Endothelial cell (in vitro differentiated cells): ENCODE data around the gene PRR29. TPM values are rescaled to one million over a fixed set of nuclear protein-coding genes. Genes with fewer than 3 reads are reported as not detected.
"Not testable (repeated sequence)": the region's sequence is repeated elsewhere in the genome, so short reads cannot be mapped to it uniquely, and the experiment has no call there.

Experiments
- DNase-seq: peaks from one replicate; pipeline ENCODE4 v3.0.0; 2021; ENCODE audit warnings: low spot score
- H3K27ac Mint-ChIP-seq: one replicate; pipeline ENCODE4 v1.8.0; 2021; ENCODE audit warnings: mixed read lengths, inconsistent platforms; ENCODE audit not compliant: unreplicated experiment
- H3K27me3 Mint-ChIP-seq: one replicate; pipeline ENCODE4 v1.8.0; 2021; ENCODE audit warnings: mild to moderate bottlenecking, moderate library complexity, mixed read lengths, inconsistent platforms; ENCODE audit not compliant: unreplicated experiment
- H3K36me3 Mint-ChIP-seq: one replicate; pipeline ENCODE4 v1.8.0; 2021; ENCODE audit warnings: mild to moderate bottlenecking, low read depth, mixed read lengths, inconsistent platforms; ENCODE audit not compliant: unreplicated experiment
- H3K4me1 Mint-ChIP-seq: one replicate; pipeline ENCODE4 v1.8.0; 2021; ENCODE audit warnings: mild to moderate bottlenecking, mixed read lengths, inconsistent platforms; ENCODE audit not compliant: unreplicated experiment
- H3K4me3 Mint-ChIP-seq: one replicate; pipeline ENCODE4 v1.8.0; 2021; ENCODE audit warnings: mild to moderate bottlenecking, mixed read lengths, inconsistent platforms; ENCODE audit not compliant: unreplicated experiment
- H3K9me3 Mint-ChIP-seq: one replicate; pipeline ENCODE4 v1.8.0; 2021; ENCODE audit warnings: mixed read lengths, inconsistent platforms; ENCODE audit not compliant: unreplicated experiment
- total RNA-seq: library from RNA; stranded (reverse); fragmentation: NEBNext Ultra II Directional; extraction: Animal tissue kit (Norgen Biotek cat#: 25700); gene quantifications from one replicate; pipeline ENCODE4 v1.2.1, GENCODE V29; 2021; ENCODE audit not compliant: unreplicated experiment
- TF ChIP-seq, protein P1 (sequence below): fragments of 200-600 bp; sonication (generic); IDR thresholded peaks from one replicate; pipeline ENCODE4 v1.5.0; 2021; ENCODE audit warnings: antibody characterized with exemption; ENCODE audit not compliant: unreplicated experiment

Gene PRR29
- total RNA-seq, 1 donor from 2014 or later, result 25.3 TPM

- Mint-ChIP-seq H3K9me3 (no peaks in the 10 kb centered on the region), H3K4me3 (no peak overlapping the region), H3K27me3 (no peaks in the 10 kb centered on the region), H3K36me3 (no peaks in the 10 kb centered on the region), H3K27ac (peak overlapping the region; percentile 96), H3K4me1 (peaks cover 38% of the 10 kb centered on the region)
- TF ChIP-seq, protein P1, sequence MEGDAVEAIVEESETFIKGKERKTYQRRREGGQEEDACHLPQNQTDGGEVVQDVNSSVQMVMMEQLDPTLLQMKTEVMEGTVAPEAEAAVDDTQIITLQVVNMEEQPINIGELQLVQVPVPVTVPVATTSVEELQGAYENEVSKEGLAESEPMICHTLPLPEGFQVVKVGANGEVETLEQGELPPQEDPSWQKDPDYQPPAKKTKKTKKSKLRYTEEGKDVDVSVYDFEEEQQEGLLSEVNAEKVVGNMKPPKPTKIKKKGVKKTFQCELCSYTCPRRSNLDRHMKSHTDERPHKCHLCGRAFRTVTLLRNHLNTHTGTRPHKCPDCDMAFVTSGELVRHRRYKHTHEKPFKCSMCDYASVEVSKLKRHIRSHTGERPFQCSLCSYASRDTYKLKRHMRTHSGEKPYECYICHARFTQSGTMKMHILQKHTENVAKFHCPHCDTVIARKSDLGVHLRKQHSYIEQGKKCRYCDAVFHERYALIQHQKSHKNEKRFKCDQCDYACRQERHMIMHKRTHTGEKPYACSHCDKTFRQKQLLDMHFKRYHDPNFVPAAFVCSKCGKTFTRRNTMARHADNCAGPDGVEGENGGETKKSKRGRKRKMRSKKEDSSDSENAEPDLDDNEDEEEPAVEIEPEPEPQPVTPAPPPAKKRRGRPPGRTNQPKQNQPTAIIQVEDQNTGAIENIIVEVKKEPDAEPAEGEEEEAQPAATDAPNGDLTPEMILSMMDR, result no peak
- DNase-seq, result no peak
These were observed 18.8 kb downstream of the PRR29 start for GRCh38 chr17:64016974-64017373.

- Mint-ChIP-seq H3K36me3 (no peaks in the 10 kb centered on the region), H3K4me3 (no peak overlapping the region), H3K4me1 (peaks cover 40% of the 10 kb centered on the region), H3K9me3 (no peaks in the 10 kb centered on the region), H3K27ac (peak overlapping the region; percentile 93), H3K27me3 (no peaks in the 10 kb centered on the region)
- DNase-seq, result no peak
- TF ChIP-seq, protein P1, result peak; percentile 83
These were observed 19.3 kb downstream of the PRR29 start for GRCh38 chr17:64017381-64017980.

DNA sequence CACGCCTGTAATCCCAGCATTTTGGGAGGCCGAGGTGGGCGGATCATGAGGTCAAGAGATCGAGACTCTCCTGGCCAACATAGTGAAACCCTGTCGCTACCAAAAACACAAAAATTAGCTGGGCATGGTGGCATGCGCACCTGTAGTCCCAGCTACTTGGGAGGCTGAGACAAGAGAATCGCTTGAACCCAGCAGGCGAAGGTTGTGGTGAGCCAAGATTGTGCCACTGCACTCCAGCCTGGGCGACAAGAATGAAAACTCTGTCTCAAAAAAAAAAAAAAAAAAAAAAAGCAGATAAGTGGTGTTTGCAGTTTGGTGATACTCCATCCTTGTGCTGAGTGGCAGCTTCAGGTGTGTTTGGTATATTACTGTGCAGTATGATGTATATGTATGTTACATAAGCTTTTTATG lies 21.4 kb downstream of the PRR29 start:
- H3K9me3 Mint-ChIP-seq, DNase-seq, H3K27ac Mint-ChIP-seq, H3K27me3 Mint-ChIP-seq, H3K36me3 Mint-ChIP-seq, H3K4me3 Mint-ChIP-seq: not testable (repeated sequence)
- H3K4me1 Mint-ChIP-seq, result peaks cover 51% of the 10 kb centered on the region

GRCh38 chr17:64020056-64020766 lies 22.1 kb downstream of the PRR29 start, which contains the start of gene ICAM2:
ICAM2 (minus strand) TSS chr17:64020633; CDS start chr17:64006691, 13,942 bp downstream.
- DNase-seq, result no peak
- Mint-ChIP-seq H3K27me3 (no peaks in the 10 kb centered on the region), H3K27ac (no peak within 1 kb of the TSS), H3K36me3 (no peaks in the 10 kb centered on the region), H3K4me1 (peaks cover 50% of the 10 kb centered on the region), H3K4me3 (no peak within 1 kb of the TSS), H3K9me3 (no peaks in the 10 kb centered on the region)
- TF ChIP-seq, protein P1, result no peak

DNA sequence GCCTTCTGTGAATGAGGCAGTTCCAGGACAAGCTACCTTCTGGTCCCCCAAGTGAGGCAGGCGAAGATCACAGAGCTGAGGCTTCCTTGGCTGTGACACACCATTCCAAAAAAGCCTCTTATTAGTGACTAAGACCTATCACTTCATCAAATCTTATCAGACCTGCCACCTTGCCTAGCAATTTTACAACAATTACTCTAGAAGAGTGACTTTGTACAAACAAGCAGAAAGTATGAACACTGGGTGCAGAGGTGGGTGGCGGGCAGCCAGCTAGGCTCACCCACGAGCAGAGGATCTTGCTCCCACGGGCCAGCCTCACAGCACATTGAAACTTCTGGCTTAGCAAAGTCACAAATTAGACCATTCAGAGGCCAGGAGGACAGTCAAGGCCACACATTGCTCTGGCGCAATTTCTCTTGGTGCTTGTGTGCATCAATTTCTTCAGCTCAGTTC lies 24.5 kb downstream of the PRR29 start:
- no peak for DNase-seq
- Mint-ChIP-seq H3K27ac (no peak overlapping the region), H3K27me3 (no peaks in the 10 kb centered on the region), H3K36me3 (no peaks in the 10 kb centered on the region), H3K9me3 (no peaks in the 10 kb centered on the region), H3K4me1 (peaks cover 38% of the 10 kb centered on the region), H3K4me3 (no peak overlapping the region)
- TF ChIP-seq, protein P1, result no peak
